ENCODE results near the gene NAT9.

Gene NAT9

GRCh38 chr17:74743755-74744154, 32.4 kb downstream of the NAT9 start:
- no peak for DNase-seq

- no peak for DNase-seq
Observed at GRCh38 chr17:74742978-74743545, 33.1 kb downstream of the NAT9 start.

GRCh38 chr17:74742153-74742515, 34.0 kb downstream of the NAT9 start:
- peak; percentile 43 to 66 for DNase-seq

- no peak for DNase-seq
Observed at GRCh38 chr17:74740641-74741387, 35.3 kb downstream of the NAT9 start.

GRCh38 chr17:74740173-74740572, 36.0 kb downstream of the NAT9 start:
- DNase-seq: no peak

GRCh38 chr17:74739227-74739831, 36.8 kb downstream of the NAT9 start:
- no peak for DNase-seq

GRCh38 chr17:74738051-74738996, 37.8 kb downstream of the NAT9 start:
- DNase-seq: peak; percentile 69 to 82

- DNase-seq: peak; percentile 47 to 54
Observed at GRCh38 chr17:74737299-74738050, 38.7 kb downstream of the NAT9 start.

GRCh38 chr17:74736513-74737298, 39.4 kb downstream of the NAT9 start, which contains the start of gene RAB37:
TSS of gene RAB37 (plus strand) at chr17:74737256. CDS start at chr17:74737273, 17 bp downstream.
- DNase-seq: peak; percentile 66 to 70

- DNase-seq: no peak
Observed at GRCh38 chr17:74734256-74734655, 41.9 kb downstream of the NAT9 start.

GRCh38 chr17:74733365-74734122, 42.6 kb downstream of the NAT9 start:
- peak in 1 of 2 donors; percentile 31 for DNase-seq

- no peak for DNase-seq
Observed at GRCh38 chr17:74732042-74732867, 43.9 kb downstream of the NAT9 start.

- no peak for DNase-seq
Observed at GRCh38 chr17:74731347-74731605, 44.9 kb downstream of the NAT9 start.

- DNase-seq: peak; percentile 69 to 75
Observed at GRCh38 chr17:74730491-74731346, 45.4 kb downstream of the NAT9 start.

GRCh38 chr17:74729866-74730265, 46.3 kb downstream of the NAT9 start:
- DNase-seq: no peak

- DNase-seq: no peak
Observed at GRCh38 chr17:74729368-74729767, 46.8 kb downstream of the NAT9 start.

- DNase-seq: no peak
Observed at GRCh38 chr17:74728702-74729075, 47.5 kb downstream of the NAT9 start.

GRCh38 chr17:74728033-74728701, 48.0 kb downstream of the NAT9 start:
- DNase-seq: no peak

Data from CD4-positive, alpha-beta T cell treated with Interferon alpha-2 for 1 hour (primary cell).